C4-2B (cell line): Measurements from ENCODE around the gene CUX1.

Source experiments
- H3K27ac ChIP-seq: fragments of 450-650 bp; 2 replicates; pipeline ENCODE4 v1.5.1; 2017
- ZFX ChIP-seq: fragments of 450-650 bp; IDR thresholded peaks from 2 replicates; pipeline ENCODE4 v1.6.1; 2017
- TF ChIP-seq, protein P1 (sequence below): fragments of 450-650 bp; conservative IDR thresholded peaks from 2 replicates; pipeline ENCODE4 v1.5.1; 2017; ENCODE audit warnings: mild to moderate bottlenecking

Gene CUX1

DNA sequence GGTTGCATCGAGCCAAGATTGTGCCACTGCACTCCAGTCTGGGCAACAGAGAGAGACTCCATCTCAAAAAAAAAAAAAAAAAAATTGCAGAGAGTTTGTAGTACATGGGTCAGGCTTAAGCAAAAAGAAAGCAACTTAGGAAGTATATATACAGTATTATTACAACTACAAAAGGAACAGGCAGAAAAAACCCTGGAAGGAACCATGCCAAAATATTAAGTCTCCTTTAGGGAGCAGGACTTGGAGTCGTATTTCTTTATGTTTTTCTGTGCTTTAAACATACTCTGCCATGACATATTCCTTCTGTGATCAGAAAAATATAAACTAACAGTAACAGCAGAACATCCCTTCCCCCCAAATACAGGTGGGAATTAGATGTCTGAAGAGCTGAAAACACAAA lies 144.4 kb downstream of the CUX1 start:
- TF ChIP-seq ZFX: no peak
- TF ChIP-seq, protein P1, sequence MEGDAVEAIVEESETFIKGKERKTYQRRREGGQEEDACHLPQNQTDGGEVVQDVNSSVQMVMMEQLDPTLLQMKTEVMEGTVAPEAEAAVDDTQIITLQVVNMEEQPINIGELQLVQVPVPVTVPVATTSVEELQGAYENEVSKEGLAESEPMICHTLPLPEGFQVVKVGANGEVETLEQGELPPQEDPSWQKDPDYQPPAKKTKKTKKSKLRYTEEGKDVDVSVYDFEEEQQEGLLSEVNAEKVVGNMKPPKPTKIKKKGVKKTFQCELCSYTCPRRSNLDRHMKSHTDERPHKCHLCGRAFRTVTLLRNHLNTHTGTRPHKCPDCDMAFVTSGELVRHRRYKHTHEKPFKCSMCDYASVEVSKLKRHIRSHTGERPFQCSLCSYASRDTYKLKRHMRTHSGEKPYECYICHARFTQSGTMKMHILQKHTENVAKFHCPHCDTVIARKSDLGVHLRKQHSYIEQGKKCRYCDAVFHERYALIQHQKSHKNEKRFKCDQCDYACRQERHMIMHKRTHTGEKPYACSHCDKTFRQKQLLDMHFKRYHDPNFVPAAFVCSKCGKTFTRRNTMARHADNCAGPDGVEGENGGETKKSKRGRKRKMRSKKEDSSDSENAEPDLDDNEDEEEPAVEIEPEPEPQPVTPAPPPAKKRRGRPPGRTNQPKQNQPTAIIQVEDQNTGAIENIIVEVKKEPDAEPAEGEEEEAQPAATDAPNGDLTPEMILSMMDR: no peak
- H3K27ac ChIP-seq: no peak overlapping the region

DNA sequence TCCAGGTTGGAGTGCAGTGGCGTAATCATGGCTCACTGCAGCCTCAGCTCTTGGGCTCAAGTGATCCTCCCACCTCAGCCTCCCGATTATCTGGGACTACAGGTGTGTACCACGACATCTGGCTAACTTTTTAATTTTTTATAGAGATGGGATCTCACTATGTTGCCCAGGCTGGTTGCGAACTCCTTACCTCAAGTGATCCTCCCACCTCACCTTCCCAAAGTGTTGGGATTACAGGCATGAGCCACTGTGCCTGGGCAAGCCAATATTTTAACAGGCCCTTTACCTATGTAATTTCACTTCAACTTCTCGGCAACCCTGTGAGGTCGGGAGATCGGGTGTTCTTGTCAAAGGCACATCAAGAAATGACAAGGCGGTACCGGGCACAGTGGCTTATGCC lies 146.3 kb downstream of the CUX1 start:
- no peak overlapping the region for H3K27ac ChIP-seq
- no peak for TF ChIP-seq ZFX
- TF ChIP-seq, protein P1: no peak

DNA sequence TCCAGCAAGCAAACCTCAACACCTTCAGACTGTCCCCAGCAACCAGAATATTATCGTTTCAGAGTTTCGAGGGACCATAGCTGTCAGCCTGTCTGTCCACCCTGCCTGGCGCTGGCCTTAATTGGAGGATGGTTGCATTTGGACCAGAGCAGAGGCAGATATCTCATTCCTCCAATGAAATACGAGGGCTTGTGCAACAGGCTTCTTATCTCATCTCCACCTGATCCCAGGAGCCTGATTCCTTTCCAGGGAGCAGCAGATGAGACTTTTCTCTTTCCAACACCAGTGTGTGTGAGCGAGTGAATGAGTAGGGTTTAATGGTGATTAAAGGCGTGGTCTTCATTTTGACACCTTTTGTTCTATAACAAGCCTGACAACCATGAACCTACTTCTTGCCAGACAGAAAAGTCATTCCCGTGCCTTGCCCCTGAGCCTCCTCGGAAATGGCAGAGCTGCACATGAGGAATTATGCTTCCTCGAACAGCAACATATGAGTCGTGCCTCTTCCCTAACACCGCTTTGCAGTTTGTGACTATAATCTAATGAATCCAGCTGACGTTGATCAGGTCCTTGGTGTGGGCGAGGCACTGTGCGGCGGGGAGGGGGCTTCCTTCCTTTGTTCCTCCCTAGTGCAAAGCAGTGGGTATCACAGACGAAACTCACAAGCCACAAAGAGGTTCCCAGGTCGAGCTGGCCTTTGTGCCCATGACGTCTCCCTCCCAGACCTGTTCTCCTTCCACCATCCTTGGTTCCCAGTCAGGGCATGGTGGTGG lies 147.4 kb downstream of the CUX1 start:
- H3K27ac ChIP-seq: no peak overlapping the region
- TF ChIP-seq, protein P1: no peak
- no peak for TF ChIP-seq ZFX

DNA sequence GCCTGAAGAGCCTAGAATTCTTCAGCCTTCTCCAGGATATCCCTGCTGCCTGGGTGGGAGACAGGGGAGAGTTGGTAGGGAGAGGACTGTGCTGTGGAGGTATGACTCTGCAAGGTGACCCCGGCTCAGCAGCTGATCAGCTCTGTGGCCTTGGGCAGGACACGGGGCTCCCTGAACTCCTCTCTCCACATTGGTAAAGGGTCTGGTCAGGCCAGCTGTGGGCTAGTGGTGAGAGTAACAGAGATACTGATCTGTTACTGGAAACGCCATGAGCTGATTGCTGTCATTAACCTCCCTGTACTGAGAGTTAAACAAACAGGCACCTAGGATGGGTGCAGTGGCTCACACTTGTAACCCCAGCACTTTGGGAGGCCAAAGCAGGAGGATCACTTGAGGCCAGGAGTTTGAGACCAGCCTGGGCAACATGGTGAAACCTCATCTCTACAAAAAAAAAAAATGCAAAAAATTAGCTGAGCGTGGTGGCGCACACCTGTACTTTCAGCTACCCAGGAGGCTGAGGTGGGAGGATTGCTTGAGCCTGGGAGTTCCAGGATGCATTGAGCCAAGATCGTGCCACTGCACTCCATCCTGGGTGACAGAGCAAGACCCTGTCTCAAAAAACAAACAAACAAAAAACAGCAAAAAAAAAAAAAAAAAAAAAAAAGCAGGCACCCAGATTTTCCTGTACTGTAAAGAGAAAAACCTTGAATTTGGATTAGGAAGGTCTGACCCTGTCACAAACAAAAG lies 151.5 kb downstream of the CUX1 start:
- H3K27ac ChIP-seq: no peak overlapping the region
- TF ChIP-seq, protein P1: no peak
- no peak for TF ChIP-seq ZFX

DNA sequence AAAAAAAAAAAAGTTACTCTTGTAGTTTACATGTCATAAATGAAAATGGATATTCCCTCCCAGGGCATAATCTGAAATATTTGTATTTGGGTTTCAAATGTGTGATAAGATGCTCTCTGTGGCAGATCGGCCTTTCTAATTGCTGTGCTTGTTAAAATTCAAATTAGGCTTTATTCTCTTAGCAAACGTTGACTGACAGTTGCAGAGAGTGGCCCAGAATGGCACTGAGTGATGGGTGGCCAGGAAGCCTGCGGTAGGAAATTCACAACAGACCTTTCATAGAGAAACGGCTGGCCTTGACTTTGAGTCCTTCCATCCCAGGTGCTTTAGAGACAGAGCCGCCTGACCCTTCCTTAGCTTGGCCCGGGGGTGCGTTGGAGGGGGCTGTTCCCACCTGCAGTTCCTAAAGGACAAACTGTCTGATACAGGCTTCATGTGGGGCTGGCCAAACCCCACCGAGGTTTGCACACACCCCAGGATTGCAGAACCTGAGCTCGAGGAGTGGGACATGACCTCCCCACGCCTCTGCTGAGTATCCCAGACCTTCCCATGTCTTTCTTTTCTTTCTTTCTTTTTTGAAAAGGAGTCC lies 152.7 kb downstream of the CUX1 start:
- TF ChIP-seq, protein P1: no peak
- no peak for TF ChIP-seq ZFX
- no peak overlapping the region for H3K27ac ChIP-seq

DNA sequence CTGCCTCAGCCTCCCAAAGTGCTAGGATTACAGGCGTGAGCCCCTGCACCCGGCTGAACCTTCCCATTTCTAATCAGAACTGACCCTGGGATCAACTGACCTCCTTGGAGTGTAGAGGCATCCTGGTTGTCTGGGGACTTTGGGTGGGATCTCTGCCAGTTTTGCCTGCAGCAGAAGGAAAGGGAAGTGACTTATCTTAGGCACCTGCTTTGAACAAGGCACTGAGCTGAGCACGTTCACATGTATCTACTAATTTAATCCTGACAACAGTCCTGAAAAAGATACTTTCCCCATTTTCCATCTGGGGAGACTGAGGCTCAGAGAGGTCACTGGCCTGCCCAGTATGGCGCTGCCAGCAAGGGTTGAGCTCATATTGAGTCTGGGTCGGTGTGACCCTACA lies 153.4 kb downstream of the CUX1 start:
- no peak overlapping the region for H3K27ac ChIP-seq
- TF ChIP-seq ZFX: no peak

DNA sequence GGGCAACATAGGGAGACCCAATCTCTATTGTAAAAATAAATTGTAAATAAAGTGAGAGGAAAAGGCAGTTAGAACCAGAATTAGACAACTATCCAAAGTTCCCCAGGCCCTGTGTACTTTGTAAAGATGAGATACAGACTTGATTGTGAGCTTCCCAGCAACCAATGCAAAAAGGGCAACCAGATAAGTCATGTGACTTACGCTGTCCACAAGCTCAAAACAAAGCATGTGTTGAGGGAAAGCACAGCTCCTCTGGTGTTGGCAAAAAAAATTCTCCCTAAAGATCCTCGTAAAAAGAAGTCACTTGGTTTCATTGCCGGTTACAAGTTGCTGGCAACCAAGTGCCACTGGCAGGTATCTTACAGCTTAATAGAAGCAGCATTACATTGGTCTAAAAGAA lies 154.0 kb downstream of the CUX1 start:
- no peak for TF ChIP-seq ZFX
- TF ChIP-seq, protein P1: no peak
- no peak overlapping the region for H3K27ac ChIP-seq
